ENCODE data around the gene UBAP2L.
"Not testable (repeated sequence)": the region's sequence is repeated elsewhere in the genome, so short reads cannot be mapped to it uniquely, and the experiment has no call there.

DNA sequence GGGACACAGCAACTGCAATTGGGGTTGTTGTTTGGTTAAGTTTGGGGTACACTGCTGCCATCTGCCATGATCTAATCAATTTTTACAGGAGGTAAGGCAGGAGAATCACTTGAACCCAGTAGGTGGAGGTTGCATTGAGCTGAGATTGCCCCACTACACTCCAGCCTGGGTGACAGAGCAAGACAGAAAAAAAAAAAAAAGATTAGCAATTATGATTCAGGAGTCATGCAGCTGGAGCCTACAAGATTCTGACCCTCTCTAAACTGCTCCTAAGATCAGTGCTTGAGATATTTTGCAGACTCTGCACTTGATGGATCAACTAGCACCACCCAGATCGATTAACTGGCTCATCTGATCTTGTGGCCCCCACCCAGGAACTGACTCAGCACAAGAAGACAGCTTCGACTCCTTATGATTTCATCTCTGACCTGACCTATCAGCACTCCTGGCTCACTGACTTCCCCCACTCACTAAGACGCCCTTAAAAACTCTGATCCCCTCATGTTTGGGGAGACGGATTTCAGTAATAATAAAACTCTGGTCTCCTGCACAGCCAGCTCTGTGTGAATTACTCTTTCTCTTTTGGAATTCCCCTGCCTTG, 87.0 kb downstream of the UBAP2L start:
- not testable (repeated sequence) for TF ChIP-seq EZH2 (IDR thresholded peaks at IDR 0.05; ENCODE audit: low read length)
- TF ChIP-seq, protein P1, sequence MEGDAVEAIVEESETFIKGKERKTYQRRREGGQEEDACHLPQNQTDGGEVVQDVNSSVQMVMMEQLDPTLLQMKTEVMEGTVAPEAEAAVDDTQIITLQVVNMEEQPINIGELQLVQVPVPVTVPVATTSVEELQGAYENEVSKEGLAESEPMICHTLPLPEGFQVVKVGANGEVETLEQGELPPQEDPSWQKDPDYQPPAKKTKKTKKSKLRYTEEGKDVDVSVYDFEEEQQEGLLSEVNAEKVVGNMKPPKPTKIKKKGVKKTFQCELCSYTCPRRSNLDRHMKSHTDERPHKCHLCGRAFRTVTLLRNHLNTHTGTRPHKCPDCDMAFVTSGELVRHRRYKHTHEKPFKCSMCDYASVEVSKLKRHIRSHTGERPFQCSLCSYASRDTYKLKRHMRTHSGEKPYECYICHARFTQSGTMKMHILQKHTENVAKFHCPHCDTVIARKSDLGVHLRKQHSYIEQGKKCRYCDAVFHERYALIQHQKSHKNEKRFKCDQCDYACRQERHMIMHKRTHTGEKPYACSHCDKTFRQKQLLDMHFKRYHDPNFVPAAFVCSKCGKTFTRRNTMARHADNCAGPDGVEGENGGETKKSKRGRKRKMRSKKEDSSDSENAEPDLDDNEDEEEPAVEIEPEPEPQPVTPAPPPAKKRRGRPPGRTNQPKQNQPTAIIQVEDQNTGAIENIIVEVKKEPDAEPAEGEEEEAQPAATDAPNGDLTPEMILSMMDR (optimal IDR thresholded peaks at IDR 0.05 in 1 of 3, IDR thresholded peaks at IDR 0.05 in 1 of 3, conservative IDR thresholded peaks at IDR 0.05 in 1 of 3; ENCODE audit: extremely low read depth in 1 of 3, insufficient read depth in 2 of 3, low read length in 3 of 3) = not testable (repeated sequence)

All from keratinocyte (primary cell).